Measurements from ENCODE around the gene NBAS.

- TF ChIP-seq POLR2A (IDR thresholded peaks at IDR 0.05; ENCODE audit: low read depth, low read length) (no peak), CTCF (conservative IDR thresholded peaks at IDR 0.05; ENCODE audit: low read depth, low read length) (no peak), BHLHE40 (IDR thresholded peaks at IDR 0.05; ENCODE audit: low read depth, low read length) (no peak)
Measured at GRCh38 chr2:15363142-15363541, 198.0 kb downstream of the NBAS start.

Data from IMR-90 (cell line).